H1 (cell line): ENCODE results near the gene PUSL1. TPM values are rescaled to one million over a fixed set of nuclear protein-coding genes. Genes with fewer than 3 reads are reported as not detected.

Source experiments
- polyA plus RNA-seq, 7 experiments: library from polyadenylated mRNA; depleted of rRNA in 3 of 7; stranded (reverse) in 5 of 7; unstranded in 2 of 7; fragments of >200 nt in 5 of 7; fragments of 200-250 nt in 2 of 7; gene quantifications; 1 replicate in 5 of 7; 2 replicates in 1 of 7; 4 replicates in 1 of 7; pipeline versions ENCODE4 v1.2.1 to v1.2.3, GENCODE V29; 2011 to 2013; ENCODE audit warnings: missing spikeins in 2 of 7, mixed read lengths in 2 of 7
- total RNA-seq: library from RNA; stranded (reverse); fragmentation: NEBNext Ultra II Directional; extraction: Animal tissue kit (Norgen Biotek cat#: 25700); gene quantifications from 2 replicates; pipeline ENCODE4 v1.2.1, GENCODE V29; 2021
- TF ChIP-seq, protein P1 (sequence below): fragments of 300-600 bp; sonication (generic); IDR thresholded peaks from 2 replicates; pipeline ENCODE4 v1.7.1; 2012; ENCODE audit warnings: low read length, moderate library complexity, mild to moderate bottlenecking, inconsistent platforms; ENCODE audit not compliant: insufficient replicate concordance

The PUSL1 gene
- total and polyA plus RNA-seq, 2 of the 8 experiments (the other 6 are each of a cell fraction or from before 2014, with no cell fraction given) = 38.8 to 87.4 TPM

DNA sequence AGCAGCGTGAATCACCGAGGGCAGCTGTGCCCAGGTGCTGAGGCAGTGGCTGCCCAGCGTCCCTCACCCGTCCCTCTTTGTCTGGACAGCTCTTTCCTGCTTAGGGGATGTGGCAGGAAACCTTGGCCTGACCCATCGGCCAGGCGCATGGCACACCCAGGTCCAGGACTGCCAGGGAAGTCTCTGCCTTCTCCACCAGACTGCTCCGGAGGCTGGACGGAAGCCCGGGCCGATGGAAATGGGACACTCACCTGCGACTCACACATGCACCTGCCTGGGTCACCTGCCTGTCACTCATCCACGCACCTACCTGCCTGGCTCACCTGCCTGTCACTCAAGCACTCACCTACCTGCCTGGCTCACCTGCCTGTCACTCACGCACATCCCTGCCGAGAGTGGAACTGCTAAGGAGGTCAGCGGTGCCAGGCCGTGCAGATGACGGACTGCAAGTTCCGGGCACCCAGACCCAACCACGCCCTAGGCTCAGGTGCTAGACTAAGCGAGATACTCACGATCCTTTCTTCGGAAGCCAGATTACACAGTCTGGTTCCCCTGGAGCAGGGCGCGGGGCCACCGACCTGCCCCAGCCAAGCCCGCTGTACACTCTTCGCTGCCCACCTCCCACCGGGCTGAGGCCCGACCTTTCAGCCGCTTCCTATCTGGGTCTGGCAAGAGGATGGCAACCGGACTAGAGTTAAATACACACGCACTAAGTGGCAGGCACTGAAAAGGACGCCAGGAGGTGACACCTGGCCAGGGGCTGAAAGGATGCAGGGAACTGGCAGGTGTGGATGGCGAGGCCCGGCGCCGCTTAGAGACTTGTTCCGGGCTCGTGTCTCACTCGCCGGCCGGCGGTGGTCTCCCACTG, 35.8 kb upstream of the PUSL1 start (continued):
- TF ChIP-seq, protein P1, sequence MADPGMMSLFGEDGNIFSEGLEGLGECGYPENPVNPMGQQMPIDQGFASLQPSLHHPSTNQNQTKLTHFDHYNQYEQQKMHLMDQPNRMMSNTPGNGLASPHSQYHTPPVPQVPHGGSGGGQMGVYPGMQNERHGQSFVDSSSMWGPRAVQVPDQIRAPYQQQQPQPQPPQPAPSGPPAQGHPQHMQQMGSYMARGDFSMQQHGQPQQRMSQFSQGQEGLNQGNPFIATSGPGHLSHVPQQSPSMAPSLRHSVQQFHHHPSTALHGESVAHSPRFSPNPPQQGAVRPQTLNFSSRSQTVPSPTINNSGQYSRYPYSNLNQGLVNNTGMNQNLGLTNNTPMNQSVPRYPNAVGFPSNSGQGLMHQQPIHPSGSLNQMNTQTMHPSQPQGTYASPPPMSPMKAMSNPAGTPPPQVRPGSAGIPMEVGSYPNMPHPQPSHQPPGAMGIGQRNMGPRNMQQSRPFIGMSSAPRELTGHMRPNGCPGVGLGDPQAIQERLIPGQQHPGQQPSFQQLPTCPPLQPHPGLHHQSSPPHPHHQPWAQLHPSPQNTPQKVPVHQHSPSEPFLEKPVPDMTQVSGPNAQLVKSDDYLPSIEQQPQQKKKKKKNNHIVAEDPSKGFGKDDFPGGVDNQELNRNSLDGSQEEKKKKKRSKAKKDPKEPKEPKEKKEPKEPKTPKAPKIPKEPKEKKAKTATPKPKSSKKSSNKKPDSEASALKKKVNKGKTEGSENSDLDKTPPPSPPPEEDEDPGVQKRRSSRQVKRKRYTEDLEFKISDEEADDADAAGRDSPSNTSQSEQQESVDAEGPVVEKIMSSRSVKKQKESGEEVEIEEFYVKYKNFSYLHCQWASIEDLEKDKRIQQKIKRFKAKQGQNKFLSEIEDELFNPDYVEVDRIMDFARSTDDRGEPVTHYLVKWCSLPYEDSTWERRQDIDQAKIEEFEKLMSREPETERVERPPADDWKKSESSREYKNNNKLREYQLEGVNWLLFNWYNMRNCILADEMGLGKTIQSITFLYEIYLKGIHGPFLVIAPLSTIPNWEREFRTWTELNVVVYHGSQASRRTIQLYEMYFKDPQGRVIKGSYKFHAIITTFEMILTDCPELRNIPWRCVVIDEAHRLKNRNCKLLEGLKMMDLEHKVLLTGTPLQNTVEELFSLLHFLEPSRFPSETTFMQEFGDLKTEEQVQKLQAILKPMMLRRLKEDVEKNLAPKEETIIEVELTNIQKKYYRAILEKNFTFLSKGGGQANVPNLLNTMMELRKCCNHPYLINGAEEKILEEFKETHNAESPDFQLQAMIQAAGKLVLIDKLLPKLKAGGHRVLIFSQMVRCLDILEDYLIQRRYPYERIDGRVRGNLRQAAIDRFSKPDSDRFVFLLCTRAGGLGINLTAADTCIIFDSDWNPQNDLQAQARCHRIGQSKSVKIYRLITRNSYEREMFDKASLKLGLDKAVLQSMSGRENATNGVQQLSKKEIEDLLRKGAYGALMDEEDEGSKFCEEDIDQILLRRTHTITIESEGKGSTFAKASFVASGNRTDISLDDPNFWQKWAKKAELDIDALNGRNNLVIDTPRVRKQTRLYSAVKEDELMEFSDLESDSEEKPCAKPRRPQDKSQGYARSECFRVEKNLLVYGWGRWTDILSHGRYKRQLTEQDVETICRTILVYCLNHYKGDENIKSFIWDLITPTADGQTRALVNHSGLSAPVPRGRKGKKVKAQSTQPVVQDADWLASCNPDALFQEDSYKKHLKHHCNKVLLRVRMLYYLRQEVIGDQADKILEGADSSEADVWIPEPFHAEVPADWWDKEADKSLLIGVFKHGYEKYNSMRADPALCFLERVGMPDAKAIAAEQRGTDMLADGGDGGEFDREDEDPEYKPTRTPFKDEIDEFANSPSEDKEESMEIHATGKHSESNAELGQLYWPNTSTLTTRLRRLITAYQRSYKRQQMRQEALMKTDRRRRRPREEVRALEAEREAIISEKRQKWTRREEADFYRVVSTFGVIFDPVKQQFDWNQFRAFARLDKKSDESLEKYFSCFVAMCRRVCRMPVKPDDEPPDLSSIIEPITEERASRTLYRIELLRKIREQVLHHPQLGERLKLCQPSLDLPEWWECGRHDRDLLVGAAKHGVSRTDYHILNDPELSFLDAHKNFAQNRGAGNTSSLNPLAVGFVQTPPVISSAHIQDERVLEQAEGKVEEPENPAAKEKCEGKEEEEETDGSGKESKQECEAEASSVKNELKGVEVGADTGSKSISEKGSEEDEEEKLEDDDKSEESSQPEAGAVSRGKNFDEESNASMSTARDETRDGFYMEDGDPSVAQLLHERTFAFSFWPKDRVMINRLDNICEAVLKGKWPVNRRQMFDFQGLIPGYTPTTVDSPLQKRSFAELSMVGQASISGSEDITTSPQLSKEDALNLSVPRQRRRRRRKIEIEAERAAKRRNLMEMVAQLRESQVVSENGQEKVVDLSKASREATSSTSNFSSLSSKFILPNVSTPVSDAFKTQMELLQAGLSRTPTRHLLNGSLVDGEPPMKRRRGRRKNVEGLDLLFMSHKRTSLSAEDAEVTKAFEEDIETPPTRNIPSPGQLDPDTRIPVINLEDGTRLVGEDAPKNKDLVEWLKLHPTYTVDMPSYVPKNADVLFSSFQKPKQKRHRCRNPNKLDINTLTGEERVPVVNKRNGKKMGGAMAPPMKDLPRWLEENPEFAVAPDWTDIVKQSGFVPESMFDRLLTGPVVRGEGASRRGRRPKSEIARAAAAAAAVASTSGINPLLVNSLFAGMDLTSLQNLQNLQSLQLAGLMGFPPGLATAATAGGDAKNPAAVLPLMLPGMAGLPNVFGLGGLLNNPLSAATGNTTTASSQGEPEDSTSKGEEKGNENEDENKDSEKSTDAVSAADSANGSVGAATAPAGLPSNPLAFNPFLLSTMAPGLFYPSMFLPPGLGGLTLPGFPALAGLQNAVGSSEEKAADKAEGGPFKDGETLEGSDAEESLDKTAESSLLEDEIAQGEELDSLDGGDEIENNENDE = no peak
